Suprapubic skin (tissue), 4 donors: ENCODE results near the gene ITIH5. TPM values are rescaled to one million over a fixed set of nuclear protein-coding genes. Genes with fewer than 3 reads are reported as not detected.
"Not testable (repeated sequence)": the region's sequence is repeated elsewhere in the genome, so short reads cannot be mapped to it uniquely, and the experiment has no call there.

ENCODE experiments used
- DNase-seq, 2 donors: peaks; one replicate each; pipeline ENCODE4 v3.0.0-alpha.2; 2019; ENCODE audit warnings: low spot score in 2 of 2
- H3K27ac ChIP-seq: fragments of 200-600 bp; sonication (generic); one replicate; pipeline ENCODE4 v1.5.1; 2019
- H3K27me3 ChIP-seq: fragments of 200-600 bp; sonication (generic); one replicate; pipeline ENCODE4 v1.5.1; 2019
- H3K36me3 ChIP-seq: fragments of 200-600 bp; sonication (generic); one replicate; pipeline ENCODE4 v1.5.1; 2019
- H3K4me1 ChIP-seq: fragments of 200-600 bp; sonication (generic); one replicate; pipeline ENCODE4 v1.5.1; 2019
- H3K4me3 ChIP-seq: fragments of 200-600 bp; sonication (generic); one replicate; pipeline ENCODE4 v1.5.1; 2019; ENCODE audit warnings: mild to moderate bottlenecking
- H3K9me3 ChIP-seq: fragments of 200-600 bp; sonication (generic); one replicate; pipeline ENCODE4 v1.5.1; 2019
- EP300 ChIP-seq: sonication (generic); formaldehyde crosslinking; IDR thresholded peaks from one replicate; pipeline ENCODE4 v1.6.1; 2017; ENCODE audit warnings: antibody characterized with exemption
- POLR2A ChIP-seq, 2 donors: fragments of 450-650 bp; IDR thresholded peaks; one replicate each; pipeline ENCODE4 v1.6.1; 2017; ENCODE audit warnings: antibody characterized with exemption in 2 of 2, mild to moderate bottlenecking in 2 of 2, moderate library complexity in 2 of 2
- POLR2AphosphoS5 ChIP-seq, 3 donors: sonication (generic); formaldehyde crosslinking; IDR thresholded peaks; one replicate each; pipeline ENCODE4 v1.6.1; 2017; ENCODE audit warnings: antibody characterized with exemption in 3 of 3
- WGBS: methylation state at CpG from one replicate; pipeline ENCODE4 v1.1.5; 2018; 5-methylcytosine and 5-hydroxymethylcytosine counted together
- total RNA-seq, 4 donors: library from RNA; depleted of rRNA; stranded (reverse); fragments of >200 nt; gene quantifications; one replicate each; pipeline ENCODE4 v1.1.0, GENCODE V29; 2016
- TF ChIP-seq, protein P1 (sequence below), 2 donors: fragments of 200-600 bp in 1 of 2; fragments of 450-650 bp in 1 of 2; sonication (generic) in 1 of 2; IDR thresholded peaks; one replicate each; pipeline ENCODE4 v1.5.1; 2016 to 2019; ENCODE audit warnings: antibody characterized with exemption in 2 of 2, mild to moderate bottlenecking in 1 of 2, moderate library complexity in 1 of 2

Gene ITIH5
- total RNA-seq, 4 donors from 2014 or later: 3.8 to 11.3 (median 4.4) TPM

DNA sequence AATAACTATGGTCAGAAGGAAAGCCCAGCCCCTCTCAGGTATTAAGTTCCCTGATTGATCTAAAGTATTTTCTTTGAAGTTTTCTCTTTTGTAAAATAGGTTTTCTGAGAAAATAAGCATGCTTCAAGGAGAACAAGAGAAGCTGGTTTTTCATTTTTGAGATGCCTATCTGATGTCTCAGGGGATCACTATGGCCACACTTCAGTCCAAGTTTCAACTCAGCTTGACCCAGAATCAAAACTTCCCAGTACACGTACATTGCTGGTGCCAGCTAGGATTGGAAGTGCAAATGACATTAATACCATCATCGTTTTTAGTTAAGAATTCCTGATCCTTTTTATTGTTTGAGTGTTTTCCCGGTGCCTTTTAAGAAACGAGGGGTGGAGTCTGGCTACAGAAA is 7.2 kb downstream of the ITIH5 start:
- Histone ChIP-seq H3K36me3 (no peaks in the 10 kb centered on the region), H3K4me3 (no peak overlapping the region), H3K27me3 (peaks cover 13% of the 10 kb centered on the region), H3K4me1 (no peaks in the 10 kb centered on the region), H3K27ac (no peak overlapping the region), H3K9me3 (no peaks in the 10 kb centered on the region)
- TF ChIP-seq POLR2AphosphoS5 (IDR thresholded peaks at IDR 0.05): no peak
- WGBS: 40% methylated on average over 4 of the region's 4 CpGs
- DNase-seq: no peak

DNA sequence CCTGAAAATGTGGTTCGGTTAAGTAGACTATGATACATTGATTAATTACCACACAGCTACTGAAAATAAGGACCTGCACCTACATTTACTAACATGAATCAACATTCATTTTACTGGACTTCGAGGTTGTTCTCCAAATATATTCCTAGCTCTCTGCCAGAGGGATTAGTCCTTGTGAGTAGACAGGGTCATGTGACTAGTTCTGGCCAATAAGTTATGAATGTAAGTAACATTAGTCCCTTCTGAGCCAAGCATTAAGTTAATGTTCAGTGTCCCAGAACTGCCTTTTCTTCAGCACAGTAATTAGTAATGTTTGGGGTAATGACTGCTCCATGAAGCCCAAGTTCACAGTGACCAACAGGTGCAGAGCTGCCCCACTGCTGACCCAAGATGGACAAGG is 9.2 kb downstream of the ITIH5 start:
- H3K4me3 ChIP-seq: no peak overlapping the region
- H3K4me1 ChIP-seq: no peaks in the 10 kb centered on the region
- H3K9me3 ChIP-seq: no peaks in the 10 kb centered on the region
- H3K27me3 ChIP-seq: peaks cover 7% of the 10 kb centered on the region
- H3K36me3 ChIP-seq: no peaks in the 10 kb centered on the region
- no peak for DNase-seq
- no peak for TF ChIP-seq POLR2AphosphoS5 (IDR thresholded peaks at IDR 0.05)
- no peak for TF ChIP-seq POLR2A (IDR thresholded peaks at IDR 0.05)
- no peak for TF ChIP-seq EP300
- TF ChIP-seq, protein P1, sequence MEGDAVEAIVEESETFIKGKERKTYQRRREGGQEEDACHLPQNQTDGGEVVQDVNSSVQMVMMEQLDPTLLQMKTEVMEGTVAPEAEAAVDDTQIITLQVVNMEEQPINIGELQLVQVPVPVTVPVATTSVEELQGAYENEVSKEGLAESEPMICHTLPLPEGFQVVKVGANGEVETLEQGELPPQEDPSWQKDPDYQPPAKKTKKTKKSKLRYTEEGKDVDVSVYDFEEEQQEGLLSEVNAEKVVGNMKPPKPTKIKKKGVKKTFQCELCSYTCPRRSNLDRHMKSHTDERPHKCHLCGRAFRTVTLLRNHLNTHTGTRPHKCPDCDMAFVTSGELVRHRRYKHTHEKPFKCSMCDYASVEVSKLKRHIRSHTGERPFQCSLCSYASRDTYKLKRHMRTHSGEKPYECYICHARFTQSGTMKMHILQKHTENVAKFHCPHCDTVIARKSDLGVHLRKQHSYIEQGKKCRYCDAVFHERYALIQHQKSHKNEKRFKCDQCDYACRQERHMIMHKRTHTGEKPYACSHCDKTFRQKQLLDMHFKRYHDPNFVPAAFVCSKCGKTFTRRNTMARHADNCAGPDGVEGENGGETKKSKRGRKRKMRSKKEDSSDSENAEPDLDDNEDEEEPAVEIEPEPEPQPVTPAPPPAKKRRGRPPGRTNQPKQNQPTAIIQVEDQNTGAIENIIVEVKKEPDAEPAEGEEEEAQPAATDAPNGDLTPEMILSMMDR (IDR thresholded peaks at IDR 0.05): no peak
- no peak overlapping the region for H3K27ac ChIP-seq
- WGBS: 71% methylated on average over 2 of the region's 2 CpGs

DNA sequence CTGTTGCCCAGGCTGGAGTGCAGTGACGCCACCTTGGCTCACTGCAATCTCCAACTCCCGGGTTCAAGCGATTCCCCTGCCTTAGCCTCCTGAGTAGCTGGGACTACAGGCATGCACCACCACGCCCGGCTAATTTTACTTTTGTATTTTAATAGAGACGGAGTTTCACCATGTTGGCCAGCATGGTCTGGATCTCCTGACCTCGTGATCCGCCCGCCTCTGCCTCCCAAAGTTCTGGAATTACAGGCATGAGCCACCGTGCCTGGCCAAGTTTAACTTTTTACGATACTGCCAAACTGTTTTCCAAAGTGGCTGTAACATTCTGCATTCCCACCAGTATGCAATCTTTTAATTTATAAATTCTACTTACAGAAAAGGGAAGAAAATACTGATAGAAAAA is 9.7 kb downstream of the ITIH5 start:
- H3K27me3 ChIP-seq, H3K4me3 ChIP-seq, DNase-seq, H3K9me3 ChIP-seq, H3K4me1 ChIP-seq, H3K36me3 ChIP-seq, H3K27ac ChIP-seq: not testable (repeated sequence)
- WGBS: 81% methylated on average over 11 of the region's 11 CpGs

DNA sequence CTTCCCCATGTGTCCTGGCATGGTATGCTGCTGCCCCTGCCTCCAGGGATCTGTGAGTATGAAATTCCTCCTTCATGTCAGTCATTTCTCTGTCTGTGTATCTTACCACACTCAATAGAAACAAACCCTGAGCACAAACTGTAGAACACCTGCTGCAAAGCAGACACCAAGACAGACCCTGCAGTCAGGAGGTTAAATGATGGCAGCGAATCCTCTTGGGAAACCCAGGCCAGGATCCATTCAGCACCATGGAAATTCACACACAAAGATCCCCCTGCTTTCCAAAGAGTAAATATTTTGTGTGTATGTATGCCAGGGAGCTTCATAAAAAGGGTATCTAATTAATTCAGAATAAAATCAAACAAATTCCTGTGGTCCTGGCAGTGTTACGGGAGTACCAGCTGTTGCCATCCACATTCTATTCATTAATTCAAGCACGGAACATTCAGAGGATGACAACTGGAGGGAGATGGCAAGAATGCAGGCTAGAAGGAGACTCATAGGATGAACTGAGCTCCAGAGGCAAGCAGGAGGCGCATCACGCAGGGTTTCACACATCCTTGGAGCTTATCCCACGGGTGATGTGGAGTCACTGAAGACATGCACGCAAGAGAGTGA is 14.8 kb downstream of the ITIH5 start:
- H3K4me1 ChIP-seq: no peaks in the 10 kb centered on the region
- no peak for DNase-seq

DNA sequence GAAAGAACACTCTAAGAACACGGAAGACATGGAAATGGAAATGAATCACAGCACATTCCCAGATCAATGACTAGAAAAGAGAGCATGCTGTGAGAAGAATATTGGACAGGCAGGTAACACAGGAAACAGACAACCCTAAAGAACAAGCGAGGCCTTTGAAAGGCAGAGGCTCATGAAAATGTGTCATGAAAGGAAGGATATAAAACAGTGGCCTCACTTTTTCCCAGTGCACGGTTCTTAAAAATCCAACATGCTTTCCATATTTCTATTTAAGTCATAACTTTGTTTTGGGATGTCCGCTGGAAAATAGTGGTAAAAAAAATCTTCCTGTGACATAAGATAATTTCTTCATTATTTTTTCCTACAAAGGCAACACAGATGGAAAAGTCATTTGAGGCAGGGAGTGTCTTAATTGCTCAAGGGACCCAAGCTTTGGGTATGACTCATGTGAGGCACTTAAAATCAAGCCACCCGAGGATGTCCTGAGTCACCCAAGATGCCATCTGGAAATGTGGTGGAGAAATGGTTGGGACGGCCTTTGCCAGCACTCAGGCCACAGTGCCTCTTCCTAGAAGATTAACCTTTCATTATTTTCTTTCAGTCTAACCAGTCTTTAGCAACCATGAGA is 17.0 kb downstream of the ITIH5 start:
- Histone ChIP-seq H3K27me3 (no peaks in the 10 kb centered on the region), H3K36me3 (no peaks in the 10 kb centered on the region), H3K9me3 (no peaks in the 10 kb centered on the region), H3K4me3 (no peak overlapping the region), H3K4me1 (no peaks in the 10 kb centered on the region), H3K27ac (peak overlapping the region; percentile 35)
- WGBS: 47% methylated on average over 6 of the region's 6 CpGs
- TF ChIP-seq, protein P1 (IDR thresholded peaks at IDR 0.05): no peak
- TF ChIP-seq POLR2AphosphoS5 (IDR thresholded peaks at IDR 0.05): peak in 1 of 3 donors; percentile 52
- peak in 1 of 2 donors; percentile 76 for DNase-seq

More for the DNA sequence above, 14.8 kb downstream of the ITIH5 start:
- Histone ChIP-seq H3K27me3 (no peaks in the 10 kb centered on the region), H3K9me3 (no peaks in the 10 kb centered on the region), H3K36me3 (no peaks in the 10 kb centered on the region), H3K4me3 (no peak overlapping the region), H3K27ac (no peak overlapping the region)
- no peak for TF ChIP-seq POLR2AphosphoS5 (IDR thresholded peaks at IDR 0.05)
- no peak for TF ChIP-seq POLR2A (IDR thresholded peaks at IDR 0.05)
- TF ChIP-seq, protein P1 (IDR thresholded peaks at IDR 0.05): no peak
- TF ChIP-seq EP300: no peak
- WGBS: 71% methylated on average over 7 of the region's 7 CpGs

DNA sequence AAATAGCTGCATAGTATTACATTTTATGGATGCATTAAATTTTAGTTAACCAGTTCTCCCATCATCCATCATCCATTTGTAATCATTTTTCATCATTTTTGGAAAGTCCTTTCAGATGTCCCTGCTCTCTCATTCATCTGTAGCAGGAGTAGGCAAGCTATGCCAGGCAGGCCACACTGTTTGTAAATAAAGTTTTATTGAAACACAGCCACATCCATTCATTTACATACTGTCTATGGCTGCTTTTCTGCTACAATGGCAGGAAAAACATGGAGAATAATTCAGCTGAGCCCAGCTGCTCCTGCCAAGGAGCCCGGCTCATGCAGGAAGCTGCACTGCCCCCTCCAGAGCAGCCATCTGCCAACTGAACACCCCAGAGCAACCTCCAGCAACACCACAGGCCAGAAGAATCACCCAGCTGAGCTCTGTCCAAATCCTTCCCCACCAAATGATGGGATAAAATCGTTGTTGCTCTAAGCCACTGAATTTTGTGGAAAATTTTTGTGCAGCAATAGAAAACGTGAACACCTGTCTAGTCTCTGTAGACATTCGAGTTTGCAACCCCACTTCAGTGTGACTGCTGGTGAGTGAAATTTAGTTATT is 19.6 kb downstream of the ITIH5 start:
- TF ChIP-seq POLR2A (IDR thresholded peaks at IDR 0.05) (no peak), POLR2AphosphoS5 (IDR thresholded peaks at IDR 0.05) (no peak), EP300 (no peak)
- H3K36me3 ChIP-seq: no peaks in the 10 kb centered on the region
- WGBS: 87% methylated on average over 4 of the region's 4 CpGs
- no peak overlapping the region for H3K27ac ChIP-seq
- no peaks in the 10 kb centered on the region for H3K4me1 ChIP-seq
- no peaks in the 10 kb centered on the region for H3K9me3 ChIP-seq
- no peak for DNase-seq
- no peaks in the 10 kb centered on the region for H3K27me3 ChIP-seq
- H3K4me3 ChIP-seq: no peak overlapping the region
